Renal cortex interstitium (tissue), 11 donors: Measurements from ENCODE around the gene MACROD1. TPM values are rescaled to one million over a fixed set of nuclear protein-coding genes. Genes with fewer than 3 reads are reported as not detected.

Source experiments
- DNase-seq, 11 donors: peaks; one replicate each; pipeline ENCODE4 v3.0.0-alpha.2; 2013; ENCODE audit warnings: low read depth in 9 of 11, low spot score in 4 of 11; ENCODE audit errors: extremely low read depth in 1 of 11
- polyA plus RNA-seq, 3 donors: library from polyadenylated mRNA; unstranded; fragments of 120-200 nt; gene quantifications; one replicate each; pipeline ENCODE4 v1.2.1, GENCODE V29; 2013; ENCODE audit not compliant: insufficient read length in 3 of 3

Gene MACROD1
- polyA plus RNA-seq, 3 donors = 13.4 to 19.5 (median 17.8) TPM

- no peak for DNase-seq
These were observed 44.1 kb downstream of the MACROD1 start for GRCh38 chr11:64121663-64122410.

GRCh38 chr11:64120951-64121569 is 44.9 kb downstream of the MACROD1 start:
- no peak for DNase-seq

- no peak for DNase-seq
These were observed 46.2 kb downstream of the MACROD1 start for GRCh38 chr11:64119700-64120099.

GRCh38 chr11:64118876-64119665 is 46.8 kb downstream of the MACROD1 start:
- no peak for DNase-seq

- DNase-seq = no peak
These were observed 48.0 kb downstream of the MACROD1 start for GRCh38 chr11:64117763-64118459.

GRCh38 chr11:64115531-64116522 is 50.1 kb downstream of the MACROD1 start:
- DNase-seq = no peak

GRCh38 chr11:64114231-64114630 is 51.7 kb downstream of the MACROD1 start:
- no peak for DNase-seq

- no peak for DNase-seq
These were observed 52.5 kb downstream of the MACROD1 start for GRCh38 chr11:64113462-64113780.

GRCh38 chr11:64112771-64113461 is 53.0 kb downstream of the MACROD1 start:
- DNase-seq = no peak

- DNase-seq = no peak
These were observed 55.2 kb downstream of the MACROD1 start for GRCh38 chr11:64110465-64111375.

GRCh38 chr11:64109332-64109731 is 56.6 kb downstream of the MACROD1 start:
- DNase-seq = no peak

- DNase-seq = no peak
These were observed 58.6 kb downstream of the MACROD1 start for GRCh38 chr11:64107303-64107702.

- DNase-seq = no peak
These were observed 61.3 kb downstream of the MACROD1 start for GRCh38 chr11:64104632-64105031.

- no peak for DNase-seq
These were observed 62.5 kb downstream of the MACROD1 start for GRCh38 chr11:64103277-64103985.

- no peak for DNase-seq
These were observed 63.7 kb downstream of the MACROD1 start for GRCh38 chr11:64102005-64102738.

GRCh38 chr11:64101461-64101860 is 64.5 kb downstream of the MACROD1 start:
- DNase-seq = no peak
